ENCODE data around the gene NLGN3.
A peak's percentile ranks its signal among the peaks of the same experiment; 100 is the strongest.
"Not testable (repeated sequence)": the region's sequence is repeated elsewhere in the genome, so short reads cannot be mapped to it uniquely, and the experiment has no call there.

Gene NLGN3

DNA sequence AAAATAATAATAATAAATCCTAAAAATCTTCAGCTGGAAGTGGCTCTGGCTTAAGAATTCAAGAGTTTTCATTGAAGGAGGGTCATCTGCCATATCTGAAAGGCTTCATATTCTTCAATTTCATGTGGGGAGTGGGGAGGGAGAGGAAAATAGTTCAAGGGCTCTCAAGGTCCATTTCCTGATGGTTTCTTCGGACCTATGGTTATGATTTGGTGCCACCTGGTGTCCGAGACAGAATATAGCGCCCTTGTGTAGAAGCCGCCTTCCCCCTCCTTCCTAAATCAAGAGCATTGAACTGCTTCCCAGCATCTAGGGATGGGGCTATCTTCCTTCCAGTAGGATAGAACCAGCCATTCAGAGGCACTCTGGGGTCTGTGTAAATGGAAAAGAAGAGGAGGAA lies 34.3 kb downstream of the NLGN3 start:
- H3K4me1 ChIP-seq (ENCODE audit: control insufficient read depth, insufficient read depth, low read depth, low read length) = peaks cover 2% of the 10 kb centered on the region
- H3K14ac ChIP-seq (ENCODE audit: low read length in 2 of 2) = no peak overlapping the region
- H3K9ac ChIP-seq (ENCODE audit: low read length) = peak overlapping the region; percentile 29
- H3K4ac ChIP-seq (ENCODE audit: low read depth in 1 of 2, low read length in 2 of 2) = no peak overlapping the region
- no peak overlapping the region for H2AFZ ChIP-seq (ENCODE audit: low read depth, low read length)
- no peak overlapping the region for H4K91ac ChIP-seq (ENCODE audit: low read length)
- no peak overlapping the region for H2BK5ac ChIP-seq (ENCODE audit: low read depth, low read length, poor library complexity, severe bottlenecking)
- no peak overlapping the region for H3K23ac ChIP-seq (ENCODE audit: low read length in 2 of 2)
- H3K4me3 ChIP-seq (ENCODE audit: insufficient read depth in 1 of 2, low read depth in 1 of 2, low read length in 2 of 2) = no peak overlapping the region
- H4K8ac ChIP-seq (ENCODE audit: low read length) = no peak overlapping the region
- H3K18ac ChIP-seq (ENCODE audit: low read depth in 1 of 2, low read length in 2 of 2) = no peak overlapping the region
- no peak overlapping the region for H2BK15ac ChIP-seq (ENCODE audit: low read depth, poor library complexity, severe bottlenecking)
- H3K27ac ChIP-seq (ENCODE audit: low read length, poor library complexity, severe bottlenecking) = no peak overlapping the region
- H2BK12ac ChIP-seq (ENCODE audit: low read length in 2 of 2) = no peak overlapping the region
- peaks cover 0 to 37% of the 10 kb centered on the region in 2 experiments for H3K27me3 ChIP-seq (ENCODE audit: control insufficient read depth in 1 of 2, insufficient read depth in 1 of 2, low read length in 2 of 2)
- 0% methylated on average over 1 of the region's 4 CpGs for WGBS
- H3K79me1 ChIP-seq (replicated peaks; ENCODE audit: low read length, poor library complexity, severe bottlenecking) = no peaks in the 10 kb centered on the region
- H3K36me3 ChIP-seq (ENCODE audit: control insufficient read depth in 1 of 2, insufficient read depth in 2 of 2, low read depth in 1 of 2, low read length in 2 of 2) = no peaks in the 10 kb centered on the region
- H2BK120ac ChIP-seq (ENCODE audit: low read depth, low read length) = no peak overlapping the region
- DNase-seq = peak; percentile 68
- H3K4me2 ChIP-seq (ENCODE audit: low read length, poor library complexity, severe bottlenecking) = no peak overlapping the region
- H3K9me3 ChIP-seq (ENCODE audit: control insufficient read depth, low read length) = no peaks in the 10 kb centered on the region
- H2AK5ac ChIP-seq (ENCODE audit: low read length, severe bottlenecking) = no peak overlapping the region

DNA sequence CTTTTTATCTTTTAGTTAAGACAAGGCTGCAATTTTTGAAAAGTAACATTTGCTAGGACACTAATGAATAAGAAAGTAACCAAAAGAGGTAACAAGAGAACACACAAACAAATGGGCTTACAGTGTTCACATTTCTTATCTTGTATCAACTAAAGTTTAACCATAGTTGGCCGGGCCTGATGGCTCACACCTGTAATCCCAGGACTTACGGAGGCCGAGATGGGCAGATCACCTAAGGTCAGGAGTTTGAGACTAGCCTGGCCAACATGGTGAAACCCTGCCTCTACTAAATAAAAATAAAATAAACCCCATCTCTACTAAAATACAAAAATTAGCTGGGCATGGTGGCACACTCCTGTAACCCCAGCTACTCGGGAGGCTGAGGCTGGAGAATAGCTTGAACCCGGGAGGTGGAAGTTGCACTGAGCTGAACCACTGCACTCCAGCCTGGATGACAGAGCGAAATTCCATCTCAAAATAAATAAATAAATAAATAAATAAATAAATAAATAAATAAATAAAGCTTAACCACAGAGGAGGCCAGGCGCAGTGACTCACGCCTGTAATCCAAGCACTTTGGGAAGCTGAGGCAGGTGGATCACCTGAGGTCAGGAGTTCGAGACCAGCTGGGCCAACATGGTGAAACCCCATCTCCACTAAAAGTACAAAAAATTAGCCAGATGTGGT lies 36.1 kb downstream of the NLGN3 start:
- peaks cover 0 to 34% of the 10 kb centered on the region in 2 experiments for H3K27me3 ChIP-seq (ENCODE audit: control insufficient read depth in 1 of 2, insufficient read depth in 1 of 2, low read length in 2 of 2)
- H2BK5ac ChIP-seq (ENCODE audit: low read depth, low read length, poor library complexity, severe bottlenecking); H3K36me3 ChIP-seq (ENCODE audit: control insufficient read depth in 1 of 2, insufficient read depth in 2 of 2, low read depth in 1 of 2, low read length in 2 of 2); H2BK12ac ChIP-seq (ENCODE audit: low read length in 2 of 2); H3K4me1 ChIP-seq (ENCODE audit: control insufficient read depth, insufficient read depth, low read depth, low read length); H3K4me2 ChIP-seq (ENCODE audit: low read length, poor library complexity, severe bottlenecking); H2BK120ac ChIP-seq (ENCODE audit: low read depth, low read length); H3K9me3 ChIP-seq (ENCODE audit: control insufficient read depth, low read length); H2BK15ac ChIP-seq (ENCODE audit: low read depth, poor library complexity, severe bottlenecking); H2AK5ac ChIP-seq (ENCODE audit: low read length, severe bottlenecking); H4K8ac ChIP-seq (ENCODE audit: low read length); H3K18ac ChIP-seq (ENCODE audit: low read depth in 1 of 2, low read length in 2 of 2); H3K4me3 ChIP-seq (ENCODE audit: insufficient read depth in 1 of 2, low read depth in 1 of 2, low read length in 2 of 2); DNase-seq; H3K79me1 ChIP-seq (replicated peaks; ENCODE audit: low read length, poor library complexity, severe bottlenecking); H3K4ac ChIP-seq (ENCODE audit: low read depth in 1 of 2, low read length in 2 of 2); H3K9ac ChIP-seq (ENCODE audit: low read length); H3K23ac ChIP-seq (ENCODE audit: low read length in 2 of 2); H4K91ac ChIP-seq (ENCODE audit: low read length); H2AFZ ChIP-seq (ENCODE audit: low read depth, low read length); H3K14ac ChIP-seq (ENCODE audit: low read length in 2 of 2); H3K27ac ChIP-seq (ENCODE audit: low read length, poor library complexity, severe bottlenecking): not testable (repeated sequence)
- 79% methylated on average over 7 of the region's 9 CpGs for whole genome bisulfite sequencing

DNA sequence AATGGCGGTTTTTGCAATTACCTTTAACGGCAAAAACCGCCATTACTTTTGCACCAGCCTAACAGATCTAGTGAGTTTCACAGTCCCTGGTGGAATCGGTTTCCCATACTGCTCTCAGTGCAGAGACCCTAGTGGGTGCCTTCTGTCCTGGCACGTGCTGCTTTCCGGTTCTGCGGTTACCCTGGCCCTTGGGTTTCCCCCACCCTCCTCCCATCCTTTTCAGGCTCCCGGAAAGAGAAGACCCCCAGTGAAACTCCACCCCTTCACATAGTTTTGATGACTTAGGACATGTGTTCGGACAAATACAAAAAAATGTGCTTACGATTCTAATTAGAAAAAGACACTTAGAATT lies 36.9 kb downstream of the NLGN3 start:
- no peaks in the 10 kb centered on the region for H3K36me3 ChIP-seq (ENCODE audit: control insufficient read depth in 1 of 2, insufficient read depth in 2 of 2, low read depth in 1 of 2, low read length in 2 of 2)
- H3K4me2 ChIP-seq (ENCODE audit: low read length, poor library complexity, severe bottlenecking) = peak overlapping the region; percentile 68
- no peak for DNase-seq
- WGBS = 11% methylated on average over 7 of the region's 10 CpGs
- H3K4me1 ChIP-seq (ENCODE audit: control insufficient read depth, insufficient read depth, low read depth, low read length) = peaks cover 2% of the 10 kb centered on the region
- H3K4ac ChIP-seq (ENCODE audit: low read depth in 1 of 2, low read length in 2 of 2) = peak overlapping the region in 1 of 2 experiments; percentile 79
- no peak overlapping the region for H3K18ac ChIP-seq (ENCODE audit: low read depth in 1 of 2, low read length in 2 of 2)
- no peak overlapping the region for H2AFZ ChIP-seq (ENCODE audit: low read depth, low read length)
- peak overlapping the region in 1 of 2 experiments; percentile 82 for H3K4me3 ChIP-seq (ENCODE audit: insufficient read depth in 1 of 2, low read depth in 1 of 2, low read length in 2 of 2)
- H2BK5ac ChIP-seq (ENCODE audit: low read depth, low read length, poor library complexity, severe bottlenecking) = no peak overlapping the region
- H2BK15ac ChIP-seq (ENCODE audit: low read depth, poor library complexity, severe bottlenecking) = no peak overlapping the region
- peak overlapping the region; percentile 19 for H4K8ac ChIP-seq (ENCODE audit: low read length)
- H3K79me1 ChIP-seq (replicated peaks; ENCODE audit: low read length, poor library complexity, severe bottlenecking) = no peaks in the 10 kb centered on the region
- H2AK5ac ChIP-seq (ENCODE audit: low read length, severe bottlenecking) = peak overlapping the region; percentile 75
- H3K9me3 ChIP-seq (ENCODE audit: control insufficient read depth, low read length) = no peaks in the 10 kb centered on the region
- H3K27me3 ChIP-seq (ENCODE audit: control insufficient read depth in 1 of 2, insufficient read depth in 1 of 2, low read length in 2 of 2) = peaks cover 0 to 34% of the 10 kb centered on the region in 2 experiments
- H3K23ac ChIP-seq (ENCODE audit: low read length in 2 of 2) = no peak overlapping the region
- peak overlapping the region; percentile 56 for H3K27ac ChIP-seq (ENCODE audit: low read length, poor library complexity, severe bottlenecking)
- no peak overlapping the region for H2BK12ac ChIP-seq (ENCODE audit: low read length in 2 of 2)
- H2BK120ac ChIP-seq (ENCODE audit: low read depth, low read length) = peak overlapping the region; percentile 15
- no peak overlapping the region for H4K91ac ChIP-seq (ENCODE audit: low read length)
- peak overlapping the region; percentile 97 for H3K9ac ChIP-seq (ENCODE audit: low read length)
- H3K14ac ChIP-seq (ENCODE audit: low read length in 2 of 2) = no peak overlapping the region

DNA sequence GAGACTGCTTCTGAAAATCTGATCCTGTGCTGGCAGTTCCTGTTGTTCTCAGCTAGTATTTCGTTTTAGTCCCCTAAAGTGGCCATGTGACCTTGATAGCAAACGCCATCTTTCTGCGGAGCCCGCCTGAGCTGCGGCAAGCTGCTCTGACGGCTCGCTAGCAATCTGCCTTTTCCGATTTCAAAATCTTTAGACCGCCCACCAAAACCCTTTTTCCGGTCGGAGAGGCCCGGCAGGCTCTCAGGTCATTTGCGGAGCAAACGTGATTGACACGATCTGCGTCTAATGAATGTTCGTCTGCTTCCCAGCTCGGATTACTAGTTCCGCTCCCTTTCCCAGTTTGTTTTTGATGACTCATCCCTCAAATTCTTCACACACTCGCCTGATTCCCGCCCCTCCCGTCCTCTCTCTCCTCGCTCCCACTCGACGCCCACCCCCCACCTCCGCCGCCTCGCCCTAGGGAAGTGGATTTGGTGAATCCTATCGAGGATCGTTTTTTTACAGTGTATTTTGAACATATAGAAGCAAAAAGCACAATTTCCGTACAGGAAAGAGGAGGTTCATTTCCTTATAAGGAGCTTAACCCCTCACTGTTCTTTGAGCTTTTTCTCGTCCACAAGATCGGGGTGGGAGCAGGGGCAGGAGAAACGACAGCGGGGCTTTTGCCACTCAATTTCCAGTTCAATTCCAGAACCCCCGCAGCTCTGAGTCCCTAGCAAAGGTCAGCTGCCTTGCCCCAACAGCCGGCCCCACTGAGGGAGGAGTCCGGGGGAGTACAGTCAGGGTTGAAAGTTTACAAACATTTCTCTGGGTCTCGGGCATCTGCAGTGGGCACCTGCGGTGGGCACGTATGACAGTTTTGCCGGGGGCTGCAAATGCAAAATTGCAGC lies 37.5 kb downstream of the NLGN3 start:
- Histone ChIP-seq H3K9me3 (ENCODE audit: control insufficient read depth, low read length) (no peaks in the 10 kb centered on the region), H2BK120ac (ENCODE audit: low read depth, low read length) (peak overlapping the region; percentile 85), H4K8ac (ENCODE audit: low read length) (peak overlapping the region; percentile 60), H4K91ac (ENCODE audit: low read length) (peak overlapping the region; percentile 68), H3K18ac (ENCODE audit: low read depth in 1 of 2, low read length in 2 of 2) (peak overlapping the region in 1 of 2 experiments; percentile 79), H2BK15ac (ENCODE audit: low read depth, poor library complexity, severe bottlenecking) (no peak overlapping the region), H3K27me3 (ENCODE audit: control insufficient read depth in 1 of 2, insufficient read depth in 1 of 2, low read length in 2 of 2) (peaks cover 0 to 34% of the 10 kb centered on the region in 2 experiments), H2AK5ac (ENCODE audit: low read length, severe bottlenecking) (no peak overlapping the region), H3K36me3 (ENCODE audit: control insufficient read depth in 1 of 2, insufficient read depth in 2 of 2, low read depth in 1 of 2, low read length in 2 of 2) (no peaks in the 10 kb centered on the region), H3K4ac (ENCODE audit: low read depth in 1 of 2, low read length in 2 of 2) (peak overlapping the region; percentile 24 to 79), H2AFZ (ENCODE audit: low read depth, low read length) (no peak overlapping the region), H3K4me1 (ENCODE audit: control insufficient read depth, insufficient read depth, low read depth, low read length) (peaks cover 2% of the 10 kb centered on the region), H3K4me2 (ENCODE audit: low read length, poor library complexity, severe bottlenecking) (peak overlapping the region; percentile 77), H3K14ac (ENCODE audit: low read length in 2 of 2) (no peak overlapping the region), H3K27ac (ENCODE audit: low read length, poor library complexity, severe bottlenecking) (peak overlapping the region; percentile 60), H2BK5ac (ENCODE audit: low read depth, low read length, poor library complexity, severe bottlenecking) (no peak overlapping the region), H3K23ac (ENCODE audit: low read length in 2 of 2) (no peak overlapping the region), H3K9ac (ENCODE audit: low read length) (peak overlapping the region; percentile 97), H3K4me3 (ENCODE audit: insufficient read depth in 1 of 2, low read depth in 1 of 2, low read length in 2 of 2) (peak overlapping the region in 1 of 2 experiments; percentile 82), H2BK12ac (ENCODE audit: low read length in 2 of 2) (no peak overlapping the region), H3K79me1 (replicated peaks; ENCODE audit: low read length, poor library complexity, severe bottlenecking) (no peaks in the 10 kb centered on the region)
- DNase-seq = peak; percentile 97
- 3% methylated on average over 28 of the region's 42 CpGs for WGBS
